Measurements from ENCODE around the gene PUM1. TPM values are rescaled to one million over a fixed set of nuclear protein-coding genes. Genes with fewer than 3 reads are reported as not detected.

Gene PUM1
- total RNA-seq, 2 donors from 2014 or later, result 207 to 210 TPM

DNA sequence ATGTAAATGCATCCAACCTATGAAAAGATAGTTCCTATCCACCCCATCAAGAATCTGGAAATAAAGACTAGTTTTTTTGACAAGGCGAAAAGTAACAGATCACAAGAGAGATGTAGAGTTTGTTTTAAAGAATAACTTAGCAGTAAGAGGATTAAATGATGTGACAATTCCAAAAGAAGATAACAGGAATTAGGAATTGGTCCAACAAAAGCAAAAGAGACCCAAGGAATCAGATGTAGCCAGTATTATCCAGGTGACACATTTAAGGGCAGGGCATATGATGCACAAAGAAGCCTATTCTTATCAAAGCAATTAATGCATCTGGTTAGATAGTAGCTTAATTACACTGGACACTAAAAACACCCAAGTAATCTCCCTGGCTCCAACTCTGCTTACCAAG is 53.8 kb downstream of the PUM1 start:
- WGBS, 2 experiments (ENCODE audit: insufficient coverage in 1 of 2, insufficient read length in 1 of 2), result 93 to 100% methylated on average over 1 of the region's 1 CpG

DNA sequence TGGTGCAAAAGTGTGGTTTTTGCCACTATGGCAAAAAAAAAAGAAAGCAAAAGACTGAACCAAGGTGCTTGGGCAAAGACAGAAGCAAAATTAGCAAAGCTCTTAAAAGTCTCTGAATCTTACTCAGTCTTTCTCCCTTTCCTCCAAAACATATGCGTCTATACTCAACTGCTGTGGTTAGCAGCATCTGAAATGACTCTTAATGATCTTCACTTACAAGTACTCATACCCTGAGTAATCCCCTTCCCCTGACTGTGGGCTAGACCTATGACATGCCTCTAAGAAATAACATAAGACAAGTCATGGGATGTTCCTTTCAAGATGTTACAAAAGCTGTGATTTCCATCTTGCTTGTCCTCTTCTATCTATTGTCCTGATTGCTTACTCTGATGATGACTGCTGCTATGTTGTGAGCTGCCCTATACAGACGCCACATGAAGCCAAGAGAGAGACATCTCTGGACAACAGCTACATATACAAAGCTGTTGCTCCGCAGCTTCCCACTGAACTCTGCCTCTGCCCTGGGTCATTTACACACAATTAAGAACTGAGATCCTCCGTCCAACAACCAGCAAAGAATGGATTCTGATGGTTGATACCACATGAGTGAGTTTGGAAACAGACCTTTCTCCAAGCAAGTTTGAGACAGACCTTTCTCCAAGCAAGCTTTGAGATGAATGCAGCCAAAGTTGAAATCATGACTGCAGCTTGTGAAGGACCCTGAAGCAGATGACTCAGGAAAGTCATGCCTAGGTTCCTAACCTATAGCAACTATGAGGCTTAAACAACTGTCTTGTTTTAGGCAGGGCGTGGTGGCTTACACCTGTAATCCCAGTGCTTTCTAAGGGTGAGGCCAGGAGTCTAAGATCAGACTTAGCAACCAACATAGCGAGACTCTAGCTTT is 55.2 kb downstream of the PUM1 start:
- H3K4me3 Mint-ChIP-seq, result no peak overlapping the region
- H3K27me3 ChIP-seq (ENCODE audit: control insufficient read depth, insufficient read depth, low read length, poor library complexity, severe bottlenecking), result no peaks in the 10 kb centered on the region
- peak overlapping the region; percentile 53 for H3K27ac Mint-ChIP-seq
- no peak overlapping the region for H3K4me3 ChIP-seq (ENCODE audit: low read length)
- no peaks in the 10 kb centered on the region for H3K9me3 ChIP-seq (ENCODE audit: control insufficient read depth, low read length)
- no peaks in the 10 kb centered on the region for H3K27me3 Mint-ChIP-seq (ENCODE audit: insufficient read depth)
- no peak overlapping the region for H3K9ac ChIP-seq (ENCODE audit: extremely low read depth, low read length, poor library complexity, severe bottlenecking)
- H3K4me1 ChIP-seq (ENCODE audit: control insufficient read depth, insufficient read depth, low read length), result peaks cover 15% of the 10 kb centered on the region
- H3K36me3 ChIP-seq (ENCODE audit: control insufficient read depth, insufficient read depth, low read length), result peaks cover 24% of the 10 kb centered on the region
- DNase-seq, result no peak
- TF ChIP-seq, protein P1, sequence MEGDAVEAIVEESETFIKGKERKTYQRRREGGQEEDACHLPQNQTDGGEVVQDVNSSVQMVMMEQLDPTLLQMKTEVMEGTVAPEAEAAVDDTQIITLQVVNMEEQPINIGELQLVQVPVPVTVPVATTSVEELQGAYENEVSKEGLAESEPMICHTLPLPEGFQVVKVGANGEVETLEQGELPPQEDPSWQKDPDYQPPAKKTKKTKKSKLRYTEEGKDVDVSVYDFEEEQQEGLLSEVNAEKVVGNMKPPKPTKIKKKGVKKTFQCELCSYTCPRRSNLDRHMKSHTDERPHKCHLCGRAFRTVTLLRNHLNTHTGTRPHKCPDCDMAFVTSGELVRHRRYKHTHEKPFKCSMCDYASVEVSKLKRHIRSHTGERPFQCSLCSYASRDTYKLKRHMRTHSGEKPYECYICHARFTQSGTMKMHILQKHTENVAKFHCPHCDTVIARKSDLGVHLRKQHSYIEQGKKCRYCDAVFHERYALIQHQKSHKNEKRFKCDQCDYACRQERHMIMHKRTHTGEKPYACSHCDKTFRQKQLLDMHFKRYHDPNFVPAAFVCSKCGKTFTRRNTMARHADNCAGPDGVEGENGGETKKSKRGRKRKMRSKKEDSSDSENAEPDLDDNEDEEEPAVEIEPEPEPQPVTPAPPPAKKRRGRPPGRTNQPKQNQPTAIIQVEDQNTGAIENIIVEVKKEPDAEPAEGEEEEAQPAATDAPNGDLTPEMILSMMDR (conservative IDR thresholded peaks at IDR 0.05), result no peak
- H3K9me3 Mint-ChIP-seq, result no peaks in the 10 kb centered on the region
- WGBS, 2 experiments (ENCODE audit: insufficient coverage in 1 of 2, insufficient read length in 1 of 2), result 92 to 94% methylated on average over 5 to 6 of the region's 6 CpGs
- H3K4me1 Mint-ChIP-seq, result peaks cover 55% of the 10 kb centered on the region
- H3K27ac ChIP-seq (ENCODE audit: low read depth, low read length), result peak overlapping the region; percentile 5
- H3K36me3 Mint-ChIP-seq (ENCODE audit: low read depth), result peaks cover 12% of the 10 kb centered on the region

More for the DNA sequence above, 53.8 kb downstream of the PUM1 start:
- Mint-ChIP-seq H3K27ac (no peak overlapping the region), H3K36me3 (ENCODE audit: low read depth) (peaks cover 2% of the 10 kb centered on the region), H3K4me3 (no peak overlapping the region), H3K4me1 (peaks cover 47% of the 10 kb centered on the region), H3K9me3 (no peaks in the 10 kb centered on the region), H3K27me3 (ENCODE audit: insufficient read depth) (no peaks in the 10 kb centered on the region)
- H3K9me3 ChIP-seq (ENCODE audit: control insufficient read depth, low read length), result no peaks in the 10 kb centered on the region
- H3K9ac ChIP-seq (ENCODE audit: extremely low read depth, low read length, poor library complexity, severe bottlenecking), result no peak overlapping the region
- TF ChIP-seq, protein P1 (conservative IDR thresholded peaks at IDR 0.05), result no peak
- H3K36me3 ChIP-seq (ENCODE audit: control insufficient read depth, insufficient read depth, low read length), result peaks cover 14% of the 10 kb centered on the region
- H3K27ac ChIP-seq (ENCODE audit: low read depth, low read length), result peak overlapping the region; percentile 4
- peaks cover 13% of the 10 kb centered on the region for H3K4me1 ChIP-seq (ENCODE audit: control insufficient read depth, insufficient read depth, low read length)
- DNase-seq, result no peak
- H3K4me3 ChIP-seq (ENCODE audit: low read length), result no peak overlapping the region
- no peaks in the 10 kb centered on the region for H3K27me3 ChIP-seq (ENCODE audit: control insufficient read depth, insufficient read depth, low read length, poor library complexity, severe bottlenecking)

DNA sequence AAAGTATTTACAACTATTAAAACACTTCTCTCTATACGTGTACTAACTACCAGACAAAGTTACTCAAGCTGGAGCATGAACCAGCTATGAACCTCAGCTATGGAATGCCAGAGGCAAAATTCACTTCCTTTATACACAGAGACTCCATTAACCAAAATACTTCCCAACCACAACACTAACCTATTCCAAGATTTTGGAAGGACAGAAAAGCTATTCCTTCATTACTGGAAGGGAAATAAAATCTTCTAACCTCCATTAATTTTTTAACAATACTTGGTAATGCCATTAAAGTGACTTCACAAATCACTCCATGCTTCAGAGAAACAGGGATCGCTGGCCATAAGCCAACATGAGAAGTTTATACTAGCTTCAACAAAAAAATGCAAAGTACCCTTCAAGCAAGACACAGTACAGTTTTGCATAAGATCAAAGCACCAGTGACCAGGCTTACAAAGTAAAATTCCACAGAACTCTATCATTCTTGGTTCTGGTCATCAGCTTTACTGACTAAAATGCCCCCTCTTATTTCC is 58.0 kb downstream of the PUM1 start:
- Histone ChIP-seq H3K4me1 (ENCODE audit: control insufficient read depth, insufficient read depth, low read length) (peaks cover 8% of the 10 kb centered on the region), H3K27ac (ENCODE audit: low read depth, low read length) (no peak overlapping the region), H3K9me3 (ENCODE audit: control insufficient read depth, low read length) (no peaks in the 10 kb centered on the region), H3K36me3 (ENCODE audit: control insufficient read depth, insufficient read depth, low read length) (peaks cover 48% of the 10 kb centered on the region), H3K27me3 (ENCODE audit: control insufficient read depth, insufficient read depth, low read length, poor library complexity, severe bottlenecking) (no peaks in the 10 kb centered on the region), H3K9ac (ENCODE audit: extremely low read depth, low read length, poor library complexity, severe bottlenecking) (no peak overlapping the region), H3K4me3 (ENCODE audit: low read length) (no peak overlapping the region)
- Mint-ChIP-seq H3K27me3 (ENCODE audit: insufficient read depth) (no peaks in the 10 kb centered on the region), H3K27ac (no peak overlapping the region), H3K9me3 (no peaks in the 10 kb centered on the region), H3K36me3 (ENCODE audit: low read depth) (peaks cover 39% of the 10 kb centered on the region), H3K4me3 (no peak overlapping the region), H3K4me1 (peaks cover 62% of the 10 kb centered on the region)
- TF ChIP-seq, protein P1 (conservative IDR thresholded peaks at IDR 0.05), result no peak
- DNase-seq, result no peak
- WGBS, 2 experiments (ENCODE audit: insufficient coverage in 1 of 2, insufficient read length in 1 of 2), result 88 to 97% methylated on average over 2 of the region's 2 CpGs
